ENCODE measurements around the gene MESP2. TPM values are rescaled to one million over a fixed set of nuclear protein-coding genes. Genes with fewer than 3 reads are reported as not detected.

MESP2 gene
- total and polyA plus RNA-seq, 8 donors = 0.14 to 0.35 (median 0.34) TPM; not detected in 5

DNA sequence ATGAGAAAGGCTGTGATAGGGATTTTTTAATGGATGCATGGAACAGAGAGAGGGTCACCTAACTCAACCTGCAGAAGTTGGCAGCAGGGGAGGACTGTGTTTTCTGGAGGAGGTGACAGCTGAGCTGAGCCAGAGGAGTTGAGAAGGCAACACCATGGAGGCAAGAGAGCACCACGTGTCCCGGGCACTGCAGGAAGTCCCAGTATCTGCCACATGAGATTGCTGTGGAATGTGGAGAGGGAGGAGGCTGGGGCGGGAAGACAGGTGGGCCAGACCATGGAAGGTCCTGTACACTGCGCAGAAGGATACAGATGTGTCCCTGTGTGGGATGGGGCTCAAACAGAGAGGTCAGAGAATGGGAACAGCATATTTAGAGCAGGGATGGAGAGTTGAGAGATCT, 40.4 kb upstream of the MESP2 start:
- intact Hi-C loops (cut with DNase I) = no loop called here
- TF ChIP-seq, protein P1, sequence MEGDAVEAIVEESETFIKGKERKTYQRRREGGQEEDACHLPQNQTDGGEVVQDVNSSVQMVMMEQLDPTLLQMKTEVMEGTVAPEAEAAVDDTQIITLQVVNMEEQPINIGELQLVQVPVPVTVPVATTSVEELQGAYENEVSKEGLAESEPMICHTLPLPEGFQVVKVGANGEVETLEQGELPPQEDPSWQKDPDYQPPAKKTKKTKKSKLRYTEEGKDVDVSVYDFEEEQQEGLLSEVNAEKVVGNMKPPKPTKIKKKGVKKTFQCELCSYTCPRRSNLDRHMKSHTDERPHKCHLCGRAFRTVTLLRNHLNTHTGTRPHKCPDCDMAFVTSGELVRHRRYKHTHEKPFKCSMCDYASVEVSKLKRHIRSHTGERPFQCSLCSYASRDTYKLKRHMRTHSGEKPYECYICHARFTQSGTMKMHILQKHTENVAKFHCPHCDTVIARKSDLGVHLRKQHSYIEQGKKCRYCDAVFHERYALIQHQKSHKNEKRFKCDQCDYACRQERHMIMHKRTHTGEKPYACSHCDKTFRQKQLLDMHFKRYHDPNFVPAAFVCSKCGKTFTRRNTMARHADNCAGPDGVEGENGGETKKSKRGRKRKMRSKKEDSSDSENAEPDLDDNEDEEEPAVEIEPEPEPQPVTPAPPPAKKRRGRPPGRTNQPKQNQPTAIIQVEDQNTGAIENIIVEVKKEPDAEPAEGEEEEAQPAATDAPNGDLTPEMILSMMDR (IDR thresholded peaks at IDR 0.05) = no peak
- DNase-seq (no peak), ATAC-seq (no peak)
- H3K9me3 ChIP-seq = no peaks in the 10 kb centered on the region
- no peaks in the 10 kb centered on the region for H3K27me3 ChIP-seq
- no peaks in the 10 kb centered on the region for H3K36me3 ChIP-seq
- H3K27ac ChIP-seq = no peak overlapping the region
- H3K4me3 ChIP-seq = no peak overlapping the region
- no peaks in the 10 kb centered on the region for H3K4me1 ChIP-seq

DNA sequence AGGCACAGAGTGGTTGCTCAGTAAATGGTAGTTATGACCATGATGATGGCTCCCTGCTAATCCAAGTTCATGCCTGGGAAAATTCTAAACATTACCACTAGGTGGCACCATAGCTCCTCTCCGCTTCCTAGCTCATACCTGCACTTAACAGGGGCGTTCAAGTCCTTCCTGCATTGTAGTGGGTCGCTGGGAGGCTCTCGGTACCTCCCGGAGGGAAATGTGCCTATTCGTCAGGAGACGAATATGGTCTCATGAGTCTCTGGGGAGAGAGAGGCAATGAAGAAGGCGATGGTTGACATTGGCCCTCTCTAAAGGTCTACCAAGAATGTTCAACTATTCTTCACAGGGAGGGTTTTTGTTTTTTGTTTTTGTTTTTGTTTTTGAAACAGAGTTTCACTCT, 36.0 kb upstream of the MESP2 start:
- intact Hi-C loops (cut with DNase I) = no loop called here
- no peaks in the 10 kb centered on the region for H3K9me3 ChIP-seq
- H3K36me3 ChIP-seq = no peaks in the 10 kb centered on the region
- ATAC-seq (peak; percentile 96), DNase-seq (peak in 2 of 4 donors; percentile 65 to 77)
- no peak overlapping the region for H3K4me3 ChIP-seq
- TF ChIP-seq, protein P1 (IDR thresholded peaks at IDR 0.05) = peak; percentile 76 to 96
- no peak overlapping the region for H3K27ac ChIP-seq
- H3K4me1 ChIP-seq = no peaks in the 10 kb centered on the region
- peaks cover 0 to 5% of the 10 kb centered on the region in 2 donors for H3K27me3 ChIP-seq

DNA sequence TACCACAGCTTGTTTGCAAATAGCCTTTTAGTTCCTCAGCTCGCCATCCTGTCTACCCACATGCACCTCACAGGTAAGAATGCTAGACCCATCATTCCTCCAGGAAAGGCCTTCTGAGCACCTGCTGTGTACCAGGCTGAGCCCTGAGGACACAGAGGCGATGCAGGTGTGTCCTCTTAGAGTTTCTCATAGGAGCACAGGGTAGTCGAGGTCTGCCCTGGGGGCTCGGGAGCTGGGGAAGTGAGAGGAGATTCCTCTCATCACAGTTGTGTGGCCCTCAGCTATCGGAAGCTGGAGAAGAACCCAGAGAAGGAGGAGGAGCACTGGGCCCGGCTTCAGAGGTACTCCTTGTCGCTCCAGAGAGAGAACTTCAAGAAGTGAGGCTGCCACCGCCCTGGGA, 33.1 kb upstream of the MESP2 start:
- DNase-seq = no peak
- no peaks in the 10 kb centered on the region for H3K4me1 ChIP-seq
- H3K36me3 ChIP-seq = no peaks in the 10 kb centered on the region
- H3K4me3 ChIP-seq = no peak overlapping the region
- TF ChIP-seq, protein P1 (IDR thresholded peaks at IDR 0.05) = no peak
- no peaks in the 10 kb centered on the region for H3K9me3 ChIP-seq
- ATAC-seq = no peak
- no peak overlapping the region for H3K27ac ChIP-seq
- peaks cover 0 to 22% of the 10 kb centered on the region in 2 donors for H3K27me3 ChIP-seq
- intact Hi-C loops (cut with DNase I) = no loop called here

- peaks cover 0 to 27% of the 10 kb centered on the region in 2 donors for H3K27me3 ChIP-seq
- H3K4me3 ChIP-seq = no peak overlapping the region
- no peak for ATAC-seq
- H3K36me3 ChIP-seq = no peaks in the 10 kb centered on the region
- H3K27ac ChIP-seq = no peak overlapping the region
- H3K9me3 ChIP-seq = no peaks in the 10 kb centered on the region
- H3K4me1 ChIP-seq = no peaks in the 10 kb centered on the region
- intact Hi-C loops (cut with DNase I) = no loop called here
- TF ChIP-seq, protein P1 (IDR thresholded peaks at IDR 0.05) = no peak
- no peak for DNase-seq
Observed at GRCh38 chr15:89743594-89743993, 32.5 kb upstream of the MESP2 start.

GRCh38 chr15:89745131-89745530, 31.0 kb upstream of the MESP2 start:
- peaks cover 7 to 42% of the 10 kb centered on the region in 2 donors for H3K27me3 ChIP-seq
- peaks cover 0 to 4% of the 10 kb centered on the region in 2 donors for H3K4me1 ChIP-seq
- H3K4me3 ChIP-seq = no peak overlapping the region
- no peak for ATAC-seq
- H3K36me3 ChIP-seq = no peaks in the 10 kb centered on the region
- intact Hi-C loops (cut with DNase I) = no loop called here
- no peaks in the 10 kb centered on the region for H3K9me3 ChIP-seq
- DNase-seq = no peak
- no peak overlapping the region for H3K27ac ChIP-seq
- TF ChIP-seq, protein P1 (IDR thresholded peaks at IDR 0.05) = no peak

Measured in left lung (tissue), 10 donors.